Measurements from ENCODE around the gene MCC.

DNA sequence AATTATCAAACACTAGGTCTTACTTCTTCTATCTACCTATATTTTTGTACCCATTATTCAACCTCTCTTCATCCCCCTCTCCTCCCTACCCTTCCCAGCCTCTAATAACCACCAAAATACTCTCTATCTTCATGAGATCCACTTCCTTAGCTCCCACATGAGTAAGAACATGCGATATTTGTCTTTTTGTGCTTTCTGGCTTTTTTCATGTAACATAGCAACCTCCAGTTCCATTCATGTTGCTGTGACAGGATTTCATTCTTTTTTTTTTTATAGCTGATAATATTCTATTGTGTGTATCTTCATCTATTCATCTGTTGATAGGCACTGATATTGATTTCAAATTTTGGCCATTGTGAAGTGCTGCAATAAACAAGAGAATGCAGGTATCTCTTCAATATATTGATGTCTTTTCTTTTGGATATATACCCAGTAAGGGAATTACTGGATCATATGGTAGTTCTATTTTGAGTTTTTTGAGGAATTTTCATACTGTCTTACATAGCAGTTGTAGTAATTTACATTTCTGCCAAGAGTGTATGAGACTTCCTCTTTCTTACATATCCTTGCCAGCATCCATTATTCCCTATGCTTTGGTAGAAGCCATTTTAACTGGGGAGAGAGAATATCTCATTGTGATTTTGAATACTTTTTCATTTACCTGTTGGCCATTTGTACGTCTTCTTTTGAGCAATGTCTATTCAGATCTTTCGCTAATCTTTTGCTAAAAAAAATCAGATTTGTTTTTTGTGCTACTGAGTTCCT is 354.9 kb downstream of the MCC start:
- TF ChIP-seq ESRRG (CRISPR knock-in tag; IDR thresholded peaks at IDR 0.05) = no peak
- TF ChIP-seq GLIS3 (CRISPR knock-in tag; IDR thresholded peaks at IDR 0.05) = no peak
- TF ChIP-seq ZFP3 (CRISPR knock-in tag; IDR thresholded peaks at IDR 0.05) = no peak
- no peak for TF ChIP-seq ARNTL (CRISPR knock-in tag; IDR thresholded peaks at IDR 0.05; ENCODE audit: borderline replicate concordance, low read depth)
- TF ChIP-seq, protein P1, sequence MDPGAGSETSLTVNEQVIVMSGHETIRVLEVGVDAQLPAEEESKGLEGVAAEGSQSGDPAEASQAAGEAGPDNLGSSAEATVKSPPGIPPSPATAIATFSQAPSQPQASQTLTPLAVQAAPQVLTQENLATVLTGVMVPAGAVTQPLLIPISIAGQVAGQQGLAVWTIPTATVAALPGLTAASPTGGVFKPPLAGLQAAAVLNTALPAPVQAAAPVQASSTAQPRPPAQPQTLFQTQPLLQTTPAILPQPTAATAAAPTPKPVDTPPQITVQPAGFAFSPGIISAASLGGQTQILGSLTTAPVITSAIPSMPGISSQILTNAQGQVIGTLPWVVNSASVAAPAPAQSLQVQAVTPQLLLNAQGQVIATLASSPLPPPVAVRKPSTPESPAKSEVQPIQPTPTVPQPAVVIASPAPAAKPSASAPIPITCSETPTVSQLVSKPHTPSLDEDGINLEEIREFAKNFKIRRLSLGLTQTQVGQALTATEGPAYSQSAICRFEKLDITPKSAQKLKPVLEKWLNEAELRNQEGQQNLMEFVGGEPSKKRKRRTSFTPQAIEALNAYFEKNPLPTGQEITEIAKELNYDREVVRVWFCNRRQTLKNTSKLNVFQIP (CRISPR knock-in tag; IDR thresholded peaks at IDR 0.05; ENCODE audit: borderline replicate concordance, low read depth) = no peak
- TF ChIP-seq, protein P2, sequence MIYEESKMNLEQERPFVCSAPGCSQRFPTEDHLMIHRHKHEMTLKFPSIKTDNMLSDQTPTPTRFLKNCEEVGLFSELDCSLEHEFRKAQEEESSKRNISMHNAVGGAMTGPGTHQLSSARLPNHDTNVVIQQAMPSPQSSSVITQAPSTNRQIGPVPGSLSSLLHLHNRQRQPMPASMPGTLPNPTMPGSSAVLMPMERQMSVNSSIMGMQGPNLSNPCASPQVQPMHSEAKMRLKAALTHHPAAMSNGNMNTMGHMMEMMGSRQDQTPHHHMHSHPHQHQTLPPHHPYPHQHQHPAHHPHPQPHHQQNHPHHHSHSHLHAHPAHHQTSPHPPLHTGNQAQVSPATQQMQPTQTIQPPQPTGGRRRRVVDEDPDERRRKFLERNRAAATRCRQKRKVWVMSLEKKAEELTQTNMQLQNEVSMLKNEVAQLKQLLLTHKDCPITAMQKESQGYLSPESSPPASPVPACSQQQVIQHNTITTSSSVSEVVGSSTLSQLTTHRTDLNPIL (CRISPR knock-in tag; IDR thresholded peaks at IDR 0.05; ENCODE audit: low read depth) = no peak
- no peak for TF ChIP-seq ZFP30 (CRISPR knock-in tag; IDR thresholded peaks at IDR 0.05)
- no peak for TF ChIP-seq TCF4 (CRISPR knock-in tag; IDR thresholded peaks at IDR 0.05; ENCODE audit: borderline replicate concordance)
